Endometrium (tissue), 2 donors: ENCODE results near the gene CRNKL1.

Experiments used
- FAIRE-seq: peaks from 2 replicates; lab custom pipeline; 2012; peaks lifted over from hg19 to GRCh38; lab: Jason Lieb, UNC
- donor health status: control.
- donor health status: control.

CRNKL1 gene

DNA sequence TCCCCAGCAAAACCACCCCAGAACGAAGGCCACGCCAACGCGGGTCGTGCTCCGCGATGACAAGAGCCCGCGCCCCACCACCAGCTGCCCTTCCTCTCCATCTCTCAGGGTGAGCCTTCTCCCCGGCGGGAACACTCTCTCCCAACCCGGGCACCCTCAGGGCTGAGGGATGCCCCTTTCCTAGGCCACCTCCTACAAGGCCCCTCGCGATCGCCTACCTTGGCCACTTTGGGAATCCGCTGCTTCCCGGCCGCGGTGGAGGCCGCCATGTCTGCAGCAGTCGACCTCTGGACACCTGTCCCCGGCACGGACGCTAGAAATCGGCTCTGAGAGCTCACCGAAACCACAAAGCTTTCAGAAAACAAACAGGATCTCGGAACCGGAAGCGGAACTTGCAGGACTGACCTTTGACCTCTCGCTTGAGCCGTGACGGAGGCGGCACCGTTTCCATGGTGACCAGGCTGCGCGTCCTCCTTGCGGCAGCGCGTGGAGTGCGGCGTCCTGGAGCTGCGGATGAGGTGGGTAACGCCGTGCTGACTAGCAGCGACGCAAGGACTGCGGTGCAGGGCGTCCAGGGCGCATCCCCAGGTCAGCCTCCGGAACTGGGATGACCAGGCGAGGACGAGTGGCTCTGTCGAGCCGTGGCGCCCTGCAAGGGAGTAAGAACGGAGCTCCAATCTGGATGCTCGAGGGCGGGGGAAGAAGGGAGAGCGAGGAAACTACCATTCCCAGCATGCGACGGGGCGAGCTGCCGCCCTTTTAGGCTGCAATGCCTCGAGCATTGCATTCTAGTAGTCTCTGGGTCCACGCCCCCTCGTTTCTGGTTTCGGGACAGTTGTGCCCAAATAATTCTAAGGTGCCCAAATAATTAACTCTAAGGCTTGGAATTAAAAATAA is at the start of gene CRNKL1, which contains the start of gene CFAP61:
CRNKL1 (minus strand) TSS at position 393 of the 897 bp plus-strand sequence; CDS start at position 269, 124 bp downstream.
CFAP61 (plus strand) TSS at position 459 of the 897 bp plus-strand sequence. CDS start 4,122 bp downstream, outside the sequence.
- peak; percentile 88 for FAIRE-seq

DNA sequence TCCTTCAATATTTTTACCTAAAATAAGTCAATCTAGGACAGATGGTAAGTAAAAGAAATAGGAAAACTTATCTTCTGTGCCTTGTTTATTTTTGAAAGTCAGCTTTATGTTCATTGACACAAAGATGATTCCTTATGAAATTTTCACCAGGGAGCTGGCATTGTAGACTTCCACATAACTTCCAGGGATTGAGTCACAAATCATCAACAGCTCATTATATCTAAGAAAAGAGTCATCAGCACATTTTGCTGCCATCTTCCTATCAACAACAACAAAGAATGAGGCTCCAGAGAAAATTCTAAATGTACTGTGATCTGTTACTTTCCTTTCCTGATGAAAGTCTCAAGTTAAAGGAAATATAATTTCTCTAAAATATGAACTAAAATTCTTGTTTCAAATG is 48.6 kb upstream of the CRNKL1 start:
- FAIRE-seq = no peak

DNA sequence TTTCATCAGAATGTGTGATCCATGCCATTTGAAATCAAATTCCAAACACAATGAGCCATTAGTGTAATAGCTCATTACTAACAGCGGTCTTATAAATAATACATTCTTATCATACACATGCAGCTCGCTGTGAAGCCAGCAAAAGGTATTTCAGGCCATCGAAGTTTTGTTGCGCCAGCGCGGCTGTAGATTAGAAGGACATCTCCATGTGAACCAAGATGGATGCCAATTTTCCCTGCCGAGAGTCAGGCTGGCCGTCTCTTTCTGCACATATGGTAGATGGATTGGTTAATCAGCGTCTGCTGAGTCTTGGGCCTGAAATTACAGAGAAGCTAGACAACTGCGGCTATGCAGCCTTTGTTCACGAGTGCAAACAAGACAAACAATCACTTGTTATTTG is 44.2 kb upstream of the CRNKL1 start:
- FAIRE-seq = no peak

DNA sequence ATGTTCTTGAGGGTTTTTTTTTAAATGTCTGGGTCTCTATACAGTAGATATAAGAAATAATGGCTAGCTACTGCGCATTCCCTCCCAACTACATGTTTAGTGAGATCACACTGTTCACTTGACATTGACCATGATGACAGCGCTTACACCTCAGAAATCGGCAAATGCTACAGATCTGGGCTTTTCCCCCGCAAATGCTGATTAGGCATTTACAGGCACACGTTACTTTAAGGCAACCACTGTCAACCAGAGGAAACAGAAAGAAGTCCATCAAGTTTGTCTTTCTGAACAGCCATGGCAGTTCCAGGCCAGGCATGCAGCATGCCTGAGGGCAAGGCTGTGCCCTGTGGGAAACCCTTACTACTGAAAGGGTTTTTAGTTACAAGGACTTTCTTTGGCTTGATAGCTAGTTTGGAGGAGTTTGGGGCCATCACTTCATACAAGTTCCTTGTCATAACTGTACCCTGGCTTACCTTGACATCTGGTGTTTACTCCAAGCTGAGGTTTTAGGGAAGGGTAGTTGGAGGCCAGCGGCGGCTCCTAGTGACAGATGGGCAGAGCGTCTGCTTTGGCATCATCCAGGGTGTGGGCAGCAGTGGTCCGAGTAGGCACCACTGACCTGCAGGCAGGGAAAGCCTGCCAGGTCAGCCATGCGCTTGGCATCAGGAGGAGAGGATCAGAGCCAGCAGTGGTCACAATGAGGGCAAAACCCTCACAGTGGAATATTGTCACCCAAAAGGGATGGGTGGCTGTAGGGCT is 43.0 kb upstream of the CRNKL1 start:
- no peak for FAIRE-seq

DNA sequence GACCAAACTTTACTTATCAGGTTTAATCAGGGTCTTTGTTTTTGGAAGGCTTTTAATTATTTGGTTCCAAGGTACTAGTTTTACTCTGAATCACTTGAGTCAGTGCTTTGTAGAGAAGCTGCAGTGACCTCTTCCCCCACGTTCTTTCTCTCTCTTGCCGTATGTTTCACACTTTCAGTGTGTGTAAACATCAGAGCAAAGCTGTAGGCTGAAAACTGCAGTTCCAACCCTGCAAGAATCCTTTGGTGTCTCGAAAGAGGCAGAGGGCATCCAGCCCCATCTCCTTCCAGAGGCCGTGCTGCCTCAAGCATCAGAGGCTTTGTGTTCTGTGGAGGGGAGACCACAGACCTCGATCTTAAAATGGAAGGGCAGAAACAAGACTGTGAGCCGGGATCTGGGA is 42.1 kb upstream of the CRNKL1 start:
- FAIRE-seq = no peak

DNA sequence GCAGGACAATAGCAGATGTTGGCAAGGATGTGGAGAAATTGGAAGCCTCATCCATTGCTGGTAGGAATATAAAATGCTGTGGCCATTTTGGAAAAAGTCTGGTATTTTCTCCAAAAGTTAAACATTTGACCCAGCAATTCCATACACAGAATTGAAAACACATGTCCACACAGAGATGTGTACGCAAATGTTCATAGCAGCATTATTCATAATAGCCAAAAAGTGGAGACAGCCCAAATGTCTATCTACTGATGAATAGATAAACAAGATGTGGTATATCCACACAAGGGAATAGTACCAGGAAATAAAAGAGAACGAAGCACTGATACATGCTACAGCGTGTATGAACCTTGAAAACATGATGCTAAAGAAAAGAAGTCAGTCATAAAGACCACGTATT is 40.6 kb upstream of the CRNKL1 start:
- FAIRE-seq = no peak

DNA sequence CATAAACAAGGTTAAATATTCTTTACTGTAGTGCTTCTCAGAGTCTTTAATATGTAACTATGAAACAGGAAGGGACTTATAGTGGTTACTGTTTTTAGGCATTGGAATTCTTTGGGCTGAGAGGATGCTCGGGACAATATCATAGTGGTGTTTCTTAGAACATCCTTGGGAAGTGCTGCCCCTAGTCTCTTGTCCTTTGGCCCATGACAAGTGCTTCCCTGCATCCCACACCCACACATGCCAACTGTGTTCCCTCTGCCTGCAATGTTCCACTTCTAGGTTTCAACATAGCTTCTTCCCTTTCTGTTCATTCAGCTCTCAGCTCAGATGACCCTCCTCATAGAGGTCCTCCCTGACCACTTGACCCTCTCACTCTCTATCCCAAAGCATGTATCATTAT is 37.7 kb upstream of the CRNKL1 start:
- no peak for FAIRE-seq

DNA sequence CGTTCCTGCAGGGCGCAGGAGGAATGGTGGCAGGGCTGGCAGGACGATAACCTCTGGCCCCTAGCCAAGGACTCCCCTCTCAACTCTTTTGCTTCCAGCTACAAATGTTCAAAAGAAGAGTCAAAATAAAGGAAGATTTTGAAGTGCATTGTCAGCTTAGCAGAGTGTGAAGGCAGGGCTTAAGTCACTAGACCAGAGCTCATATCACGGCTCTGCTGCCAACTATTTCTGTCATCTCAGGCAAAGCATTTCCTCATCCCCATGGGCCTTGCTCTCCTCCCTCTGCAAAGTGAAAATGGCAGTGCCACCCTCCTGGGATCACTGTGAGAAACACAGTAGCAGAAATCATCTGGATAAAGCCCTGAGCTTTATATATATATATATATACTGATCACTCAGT is 36.8 kb upstream of the CRNKL1 start:
- no peak for FAIRE-seq

DNA sequence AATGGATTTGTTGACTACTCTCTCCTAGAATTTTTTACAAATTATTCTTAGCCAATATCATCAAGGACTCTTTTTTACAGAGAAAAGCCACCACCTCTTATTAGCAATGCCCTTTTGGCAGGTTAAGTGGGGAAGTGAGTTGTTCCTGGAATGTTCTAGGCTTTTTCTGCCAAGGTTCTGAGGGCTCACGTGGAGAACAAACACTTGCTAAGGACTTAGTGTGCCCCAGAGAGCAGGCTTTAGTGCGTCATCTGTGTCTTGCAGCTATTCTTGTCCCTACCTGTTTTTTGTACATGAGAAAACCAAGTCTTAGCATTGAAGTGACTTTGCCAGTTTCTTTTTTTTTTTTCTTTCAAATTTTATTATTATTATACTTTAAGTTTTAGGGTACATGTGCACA is 33.5 kb upstream of the CRNKL1 start:
- no peak for FAIRE-seq

DNA sequence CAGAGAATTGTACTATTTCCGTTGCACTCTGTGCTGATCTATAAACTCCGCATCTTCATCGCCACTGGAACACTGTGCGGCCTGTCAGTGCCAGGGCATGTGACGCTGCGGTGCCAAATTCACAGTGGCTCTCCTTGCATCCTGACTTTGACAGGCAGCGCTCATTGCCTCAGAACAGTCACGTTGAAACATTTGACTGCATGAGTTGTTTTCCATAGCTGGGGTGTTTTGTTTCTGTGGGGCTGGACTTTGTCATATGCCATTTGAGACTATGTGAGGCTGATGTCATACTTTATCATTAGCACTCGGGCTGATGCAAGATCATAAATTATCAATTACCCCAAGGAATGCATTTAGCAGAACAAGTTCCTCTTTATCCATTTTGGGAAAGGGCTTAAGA is 32.8 kb upstream of the CRNKL1 start:
- no peak for FAIRE-seq

DNA sequence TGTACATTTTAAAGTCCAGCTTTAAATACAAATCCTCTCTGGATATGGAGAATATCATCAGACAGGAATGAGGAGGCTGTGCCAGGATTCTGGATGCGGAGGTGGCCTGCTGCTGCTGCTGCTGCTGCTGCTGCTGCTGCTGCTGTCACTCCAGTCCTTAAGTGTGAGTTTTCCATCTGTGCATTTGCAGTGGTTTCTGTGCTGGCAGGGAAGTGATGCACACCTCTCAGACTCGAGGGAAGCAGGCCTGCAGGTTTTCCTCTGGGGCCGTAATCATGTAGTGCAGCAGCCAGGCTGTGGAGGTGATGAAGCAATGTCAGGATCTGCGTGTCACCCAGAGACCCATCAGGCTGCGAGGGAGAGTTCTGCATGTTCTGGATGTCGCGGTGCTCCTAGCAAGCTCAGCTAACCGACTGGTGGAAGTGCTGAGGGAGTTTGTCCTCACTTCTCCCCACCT is 32.1 kb upstream of the CRNKL1 start:
- FAIRE-seq = no peak

DNA sequence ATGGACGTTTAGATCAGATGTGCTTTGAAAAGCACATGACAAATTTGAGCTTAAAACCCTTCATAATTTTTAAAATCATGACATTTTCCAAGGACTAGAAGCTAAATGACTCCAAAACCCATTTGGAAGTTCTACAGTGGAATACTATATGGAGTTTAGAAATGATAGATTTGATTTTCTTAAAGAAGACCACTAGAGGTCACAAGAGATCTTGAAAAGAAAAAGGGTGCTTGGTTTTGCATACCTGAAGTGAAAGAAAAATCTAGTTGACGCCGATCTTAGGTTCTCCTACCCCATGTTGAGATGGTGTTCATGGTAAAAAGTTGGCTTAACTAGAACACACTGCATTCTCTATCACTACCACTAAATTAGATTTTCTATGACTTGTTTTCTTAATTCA is 31.5 kb upstream of the CRNKL1 start:
- FAIRE-seq = peak; percentile 84

DNA sequence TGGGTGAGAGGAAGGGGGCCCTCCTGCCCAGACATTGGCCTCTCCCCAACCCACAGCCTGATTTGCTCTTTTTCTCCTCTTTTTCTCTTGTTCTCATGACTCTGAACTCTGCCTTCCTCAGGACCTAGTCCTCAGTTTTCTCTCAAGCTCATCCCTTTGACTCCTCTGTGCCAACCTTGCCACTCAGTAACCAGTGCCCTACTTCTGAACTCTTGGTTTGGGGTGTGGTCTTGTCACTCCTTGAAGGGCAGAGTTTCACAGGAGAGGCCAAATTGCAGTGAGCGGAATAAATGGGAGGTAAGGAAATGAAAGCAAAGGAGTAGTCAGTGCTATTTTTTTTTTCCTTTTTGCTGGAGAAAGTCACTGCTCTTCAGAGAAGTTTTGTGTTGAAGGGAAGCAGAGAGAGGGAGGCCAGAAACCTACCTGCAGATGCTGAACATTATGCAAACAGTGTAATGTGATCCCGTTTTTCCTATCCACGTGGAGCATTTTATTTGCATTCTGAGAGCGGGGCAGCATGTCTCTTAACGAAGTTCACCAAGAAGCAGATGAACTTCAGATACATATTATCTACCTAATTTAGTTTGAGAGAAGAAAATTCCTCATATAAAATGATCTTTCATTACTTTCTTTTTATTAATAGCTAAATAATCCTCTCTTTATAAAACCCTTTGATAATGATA is 27.0 kb upstream of the CRNKL1 start:
- no peak for FAIRE-seq

DNA sequence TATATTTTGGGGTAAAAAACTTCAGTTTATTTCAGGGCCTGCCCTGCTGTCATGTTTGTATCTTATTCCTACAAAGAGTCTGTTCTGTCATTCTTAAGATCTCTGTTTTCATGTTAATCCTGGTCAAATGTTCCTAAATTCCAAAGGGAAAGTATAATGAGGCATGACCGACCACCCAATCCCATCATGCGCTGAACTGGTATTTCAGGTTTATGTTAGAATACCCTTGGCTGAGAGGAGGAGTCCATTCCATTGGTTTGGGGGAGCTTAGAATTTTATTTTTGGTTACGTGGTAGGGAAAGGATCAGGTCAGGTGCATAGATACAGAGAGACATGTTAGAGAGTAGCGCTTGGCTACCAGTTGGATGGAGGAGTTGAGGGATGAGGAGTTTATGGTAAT is 25.8 kb upstream of the CRNKL1 start:
- no peak for FAIRE-seq

DNA sequence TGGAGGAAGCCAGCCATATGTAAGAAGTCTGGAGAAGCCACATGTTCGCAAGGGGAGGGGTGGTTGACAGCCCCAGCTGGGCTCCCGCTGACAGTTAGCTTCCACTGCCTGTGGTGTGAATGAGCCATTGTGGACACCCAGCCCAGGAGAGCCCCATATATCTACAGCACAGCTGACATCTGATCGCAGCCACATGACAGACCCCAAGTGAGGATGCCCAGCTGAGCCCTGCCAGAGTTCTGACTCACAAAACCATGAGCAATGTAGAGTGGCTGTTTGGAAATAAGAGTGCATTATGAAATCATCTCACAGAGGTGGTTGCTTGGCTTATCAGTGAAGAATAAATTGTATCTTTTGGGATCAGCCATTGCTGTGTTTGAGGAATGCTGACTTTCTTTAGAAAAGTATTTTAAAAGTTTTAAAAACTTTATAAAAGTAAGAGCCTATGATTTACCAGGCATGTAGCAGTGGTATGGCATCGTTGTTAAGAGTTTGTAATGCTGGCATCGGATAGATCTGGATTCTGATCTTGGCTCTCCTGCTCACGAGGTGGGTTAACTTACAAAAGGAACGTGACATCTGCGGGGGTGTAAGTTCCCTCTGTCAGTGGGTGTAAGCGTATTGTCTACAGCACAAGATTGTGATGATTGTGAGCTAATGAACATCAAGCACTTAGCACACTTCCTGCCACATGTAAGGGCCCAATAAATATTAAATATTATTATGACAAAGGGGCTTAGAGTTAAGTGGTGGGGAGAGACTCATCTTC is 24.2 kb upstream of the CRNKL1 start:
- FAIRE-seq = no peak

DNA sequence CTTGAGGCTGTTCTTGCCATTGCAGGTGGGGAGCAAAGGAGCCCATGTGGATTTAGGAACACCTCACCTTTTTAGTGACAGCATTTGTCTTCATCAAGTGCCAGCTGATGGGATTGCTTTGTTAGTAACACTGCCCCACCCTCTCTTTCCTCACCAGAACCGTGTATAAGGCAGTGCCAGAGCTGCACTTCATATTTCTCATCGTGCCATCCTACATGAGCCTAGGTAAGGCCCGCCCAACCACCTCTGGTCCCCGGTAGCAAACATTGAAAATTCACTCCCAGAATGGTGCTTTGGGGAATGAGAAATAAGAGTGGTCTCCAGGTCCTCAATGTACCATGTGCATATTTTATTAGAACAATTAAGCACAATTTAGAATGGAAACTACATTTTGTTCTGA is 22.8 kb upstream of the CRNKL1 start:
- FAIRE-seq = no peak

DNA sequence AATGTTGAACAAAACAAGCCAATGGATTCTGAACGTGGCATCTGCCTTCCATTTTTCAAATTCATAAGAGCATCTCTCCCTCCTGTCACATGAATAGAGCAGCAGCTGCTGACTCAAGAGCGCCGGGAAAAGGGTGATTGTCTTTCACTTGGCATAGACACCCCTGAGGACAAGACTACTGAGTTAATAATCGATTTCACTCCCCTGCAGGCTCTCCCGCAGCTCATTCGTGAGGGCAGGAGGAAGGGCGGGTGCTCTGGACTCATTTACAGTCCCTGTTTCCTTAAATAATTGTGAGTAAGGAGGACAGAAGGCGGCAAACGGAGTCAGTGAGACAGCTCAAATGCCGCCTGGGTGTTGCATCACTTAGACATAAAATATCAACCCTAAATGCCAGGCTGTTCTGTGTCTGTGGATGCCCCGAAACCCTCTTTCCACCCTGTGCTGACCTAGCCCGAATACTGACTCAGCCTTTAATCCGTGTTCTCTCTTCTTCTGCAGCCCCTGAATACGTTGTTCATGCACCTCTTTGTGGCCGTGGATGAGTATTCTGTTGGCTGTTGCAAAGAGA is 21.6 kb upstream of the CRNKL1 start:
- FAIRE-seq = no peak

DNA sequence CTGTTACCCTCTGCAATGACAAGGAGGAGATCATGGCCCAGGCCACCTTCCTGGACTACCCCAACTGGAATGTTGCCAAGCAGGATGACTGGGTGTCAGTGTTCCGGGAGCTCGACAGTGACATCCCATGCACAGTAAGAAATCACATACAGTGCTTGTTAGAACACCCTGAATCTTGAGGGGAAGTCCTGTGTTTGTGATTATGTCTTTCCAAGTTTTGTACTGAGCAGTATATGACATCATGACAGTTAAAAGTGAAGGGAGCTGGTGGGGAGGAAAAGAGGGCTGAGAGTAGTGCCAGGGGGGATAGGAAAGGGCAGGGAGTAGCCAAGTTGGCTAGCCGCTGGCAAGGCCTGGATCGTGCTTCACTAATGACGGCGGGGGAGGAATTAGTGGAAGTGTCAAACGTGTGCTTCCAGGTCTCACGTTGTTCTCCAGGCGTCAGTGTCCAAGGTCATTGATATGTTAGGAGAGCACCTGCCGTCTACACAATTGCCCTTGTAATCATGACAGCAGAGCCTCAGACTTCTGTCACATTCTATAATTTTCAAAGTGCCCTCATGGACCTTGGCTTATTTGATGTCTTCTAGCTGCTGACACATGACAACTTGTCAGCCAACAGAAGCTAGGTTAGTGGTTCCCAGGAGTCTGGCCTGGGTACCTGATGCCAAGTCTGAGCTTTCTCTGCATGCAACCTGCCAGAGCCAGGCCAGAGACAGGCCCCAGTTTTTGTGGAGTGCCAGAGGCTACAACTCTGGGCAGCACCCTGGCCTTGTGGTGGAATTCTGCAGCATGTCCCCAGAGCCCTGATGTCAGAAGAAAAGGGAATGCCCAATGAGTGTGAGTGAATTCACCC is 18.8 kb upstream of the CRNKL1 start:
- FAIRE-seq = no peak

DNA sequence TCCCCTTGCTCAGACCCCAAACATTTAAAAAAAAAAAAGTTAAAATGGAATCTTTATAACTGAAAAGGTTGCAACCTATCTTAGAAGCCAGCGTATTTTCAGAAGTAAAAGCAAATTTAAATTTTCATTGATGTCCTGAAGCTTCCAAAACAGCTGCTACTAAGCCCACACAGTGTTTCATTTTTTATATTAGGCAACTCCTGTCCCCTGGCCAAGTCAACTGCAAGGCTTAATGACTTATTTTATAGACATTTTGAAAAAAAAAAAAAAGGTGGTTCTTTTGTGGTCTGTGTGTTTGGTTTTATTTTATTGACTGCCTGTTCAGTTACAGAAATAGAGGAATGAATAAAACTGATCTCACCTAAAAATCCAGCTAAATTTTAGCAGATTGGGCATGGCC is 13.1 kb upstream of the CRNKL1 start:
- FAIRE-seq = peak; percentile 91

DNA sequence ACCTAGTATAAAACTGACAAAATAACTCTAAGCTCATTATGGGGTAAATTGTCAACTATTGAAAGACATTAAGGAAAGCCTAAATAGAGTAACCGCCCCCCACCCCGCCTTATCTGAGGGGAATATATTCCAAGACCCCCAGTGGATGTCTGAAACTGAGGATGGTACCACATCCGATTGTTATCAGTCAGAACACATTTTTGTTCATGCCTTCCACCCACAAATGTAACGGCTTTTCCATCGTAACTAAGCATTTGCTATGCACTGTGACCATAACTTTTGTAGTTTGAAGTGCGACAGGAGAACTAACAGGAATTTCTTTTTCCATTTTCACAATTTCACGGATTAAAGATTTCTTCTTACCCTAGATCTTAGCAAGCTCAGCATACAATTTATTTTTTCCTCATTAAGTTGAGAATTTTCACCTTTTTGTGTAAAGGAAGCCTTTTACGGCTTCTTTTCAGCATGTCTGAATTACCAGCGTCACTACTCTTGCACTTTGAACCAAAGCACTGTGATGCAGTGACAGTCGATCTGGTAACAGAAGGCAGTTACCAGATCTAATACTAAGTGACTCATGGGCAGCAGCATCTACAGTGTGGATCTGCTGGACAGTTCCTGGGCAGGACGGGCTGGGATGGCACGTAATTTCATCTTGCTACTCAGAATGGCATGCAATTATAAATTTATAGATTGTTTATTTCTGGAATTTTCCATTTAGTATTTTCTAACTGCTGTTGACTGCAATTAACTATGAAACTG is 11.9 kb upstream of the CRNKL1 start:
- no peak for FAIRE-seq
